Aorta (tissue), 5 donors: ENCODE data around the gene ABCA13. TPM values are rescaled to one million over a fixed set of nuclear protein-coding genes. Genes with fewer than 3 reads are reported as not detected.

Experiments used
- ATAC-seq: fragments of 200-7000 bp; cut with Tn5 transposase; one replicate; pipeline ENCODE4 v1.9.1; 2022; ENCODE audit warnings: moderate library complexity; ENCODE audit not compliant: low FRiP score
- DNase-seq, 2 donors: peaks; one replicate each; pipeline ENCODE4 v3.0.0-alpha.2; 2020
- H3K27ac ChIP-seq, 2 donors: one replicate each; pipeline ENCODE4 v1.5.1; 2013; ENCODE audit warnings: low read length in 2 of 2, mild to moderate bottlenecking in 2 of 2, moderate library complexity in 2 of 2, control low read depth in 1 of 2, inconsistent platforms in 1 of 2, low read depth in 1 of 2
- H3K27me3 ChIP-seq, 2 donors: one replicate each; pipeline ENCODE4 v1.6.1; 2013; ENCODE audit warnings: control low read depth in 1 of 2, low read length in 1 of 2, mild to moderate bottlenecking in 1 of 2, moderate library complexity in 1 of 2; ENCODE audit not compliant: insufficient read depth in 2 of 2, control insufficient read depth in 1 of 2
- H3K36me3 ChIP-seq, 2 donors: one replicate each; pipeline ENCODE4 v1.6.1; 2013; ENCODE audit warnings: control low read depth in 1 of 2, low read length in 1 of 2, mild to moderate bottlenecking in 1 of 2; ENCODE audit not compliant: insufficient read depth in 2 of 2, control insufficient read depth in 1 of 2
- H3K4me1 ChIP-seq, 2 donors: one replicate each; pipeline ENCODE4 v1.6.1; 2013; ENCODE audit warnings: low read length in 2 of 2, control low read depth in 1 of 2, mild to moderate bottlenecking in 1 of 2, moderate library complexity in 1 of 2; ENCODE audit not compliant: insufficient read depth in 2 of 2, control insufficient read depth in 1 of 2
- H3K4me3 ChIP-seq, 2 donors: one replicate each; pipeline ENCODE4 v1.5.1; 2013; ENCODE audit warnings: low read length in 2 of 2, control low read depth in 1 of 2, mild to moderate bottlenecking in 1 of 2
- H3K9me3 ChIP-seq: one replicate; pipeline ENCODE4 v1.6.1; 2013; ENCODE audit warnings: mild to moderate bottlenecking, low read length; ENCODE audit not compliant: control insufficient read depth
- WGBS, 2 donors: extraction: QIAGEN DNeasy Blood & Tissue Kit; methylation state at CpG; one replicate each; pipeline ENCODE4 v1.1.7; 2013; 5-methylcytosine and 5-hydroxymethylcytosine counted together
- intact Hi-C, 2 donors: fragments of 100-400 bp; cut with DNase I; formaldehyde crosslinking; loops; one replicate each; pipeline versions ENCODE4 v1.14.2 to v1.15.0; 2022
- polyA plus RNA-seq, 2 donors: library from polyadenylated mRNA; stranded (reverse); fragments of 200-250 nt; gene quantifications; one replicate each; pipeline ENCODE4 v1.2.3, GENCODE V29; 2013
- total RNA-seq, 2 donors: library from RNA; stranded (reverse); fragmentation: NEBNext Ultra II Directional; extraction: Animal tissue kit (Norgen Biotek cat#: 25700); gene quantifications; one replicate each; pipeline ENCODE4 v1.2.1, GENCODE V29; 2021
- donor health status: healthy with polysubstance abuse.
- donor health status: Bipolar disorder and iron deficiency.
- donor health status: DM: no; HTN: no; CAD: no.
- donor health status: DM: no; HTN: no; CAD: no.
- donor health status: DM: yes; HTN: yes; CAD: no.

ABCA13 gene
- total and polyA plus RNA-seq, 4 donors = 0.06 to 0.12 TPM; not detected in 2

DNA sequence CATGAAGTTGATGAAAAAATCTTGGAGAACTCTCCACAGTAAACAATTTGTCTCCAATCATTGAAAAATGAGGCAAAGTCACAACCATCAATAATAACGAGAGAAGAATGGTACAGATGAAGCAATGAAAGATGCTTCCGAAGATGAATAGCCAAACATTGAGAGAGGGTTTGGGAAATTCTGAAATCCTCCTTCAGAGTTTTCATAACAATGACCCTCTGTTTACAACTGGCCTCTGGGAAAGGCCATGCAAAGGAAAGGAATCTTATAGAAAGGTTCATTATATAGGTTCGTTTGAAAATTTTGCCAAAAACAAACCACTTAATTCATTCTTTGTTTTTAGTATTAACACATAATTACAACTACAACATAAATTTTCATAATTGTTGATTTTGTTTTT, 166.5 kb downstream of the ABCA13 start:
- no peaks in the 10 kb centered on the region for H3K4me1 ChIP-seq
- no peak for DNase-seq
- H3K36me3 ChIP-seq = no peaks in the 10 kb centered on the region
- H3K9me3 ChIP-seq = no peaks in the 10 kb centered on the region
- ATAC-seq = no peak
- intact Hi-C loops = no loop called here
- H3K27me3 ChIP-seq = no peaks in the 10 kb centered on the region
- WGBS, 2 donors = 51 to 64% methylated on average over 3 of the region's 3 CpGs
- H3K27ac ChIP-seq = no peak overlapping the region
- H3K4me3 ChIP-seq = no peak overlapping the region

DNA sequence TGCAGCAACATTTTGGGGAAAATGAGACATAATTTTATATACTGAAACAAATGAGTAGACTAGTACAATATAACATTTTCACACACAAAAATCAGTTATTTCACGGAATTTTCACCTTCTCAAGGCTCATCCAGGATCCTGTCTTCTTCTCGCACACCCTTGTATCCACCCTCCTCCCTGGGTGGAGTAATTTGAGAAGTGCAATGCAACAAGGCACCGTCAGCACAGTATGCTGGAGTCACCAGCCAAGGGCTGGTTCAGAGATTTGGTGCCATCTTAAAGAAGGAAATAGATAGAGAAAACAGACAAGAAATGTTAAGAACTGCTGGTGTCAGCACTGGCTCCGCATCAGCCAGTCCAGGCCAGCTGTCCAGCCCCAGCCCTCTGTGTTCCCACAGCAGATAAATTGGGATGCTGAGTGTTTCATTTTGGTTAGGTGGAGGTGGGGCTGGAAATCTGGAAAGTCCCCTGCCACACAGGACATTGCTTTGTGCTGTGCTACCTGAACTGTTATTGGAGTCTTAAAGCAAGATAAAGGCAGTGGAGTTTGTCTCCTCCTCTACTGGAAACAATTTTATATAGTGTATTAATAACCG, 176.1 kb downstream of the ABCA13 start:
- Histone ChIP-seq H3K36me3 (no peaks in the 10 kb centered on the region), H3K27me3 (no peaks in the 10 kb centered on the region), H3K27ac (no peak overlapping the region), H3K4me1 (no peaks in the 10 kb centered on the region), H3K4me3 (no peak overlapping the region), H3K9me3 (no peaks in the 10 kb centered on the region)
- DNase-seq (no peak), ATAC-seq (no peak)
- WGBS, 2 donors = 68 to 72% methylated on average over 5 of the region's 5 CpGs
- intact Hi-C loops = no loop called here

DNA sequence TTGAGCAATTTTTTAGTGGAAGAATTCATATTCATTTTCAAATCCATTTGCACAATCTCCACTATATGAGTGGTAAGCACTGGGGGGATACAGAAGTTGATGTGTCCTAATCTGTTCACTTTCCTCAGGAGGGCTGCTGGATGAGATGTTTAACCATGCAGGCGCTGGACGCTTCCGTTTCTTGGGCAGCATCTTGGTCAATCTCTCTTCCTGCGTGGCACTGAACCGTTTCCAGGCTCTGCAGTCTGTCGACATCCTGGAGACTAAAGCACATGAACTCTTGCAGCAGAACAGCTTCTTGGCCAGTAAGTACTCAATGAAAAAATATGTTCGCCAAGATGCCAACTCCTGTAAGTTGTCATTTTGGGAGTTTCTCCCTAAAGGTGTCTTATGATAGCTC, 179.3 kb downstream of the ABCA13 start:
- Histone ChIP-seq H3K27ac (no peak overlapping the region), H3K9me3 (no peaks in the 10 kb centered on the region), H3K27me3 (no peaks in the 10 kb centered on the region), H3K4me1 (no peaks in the 10 kb centered on the region), H3K36me3 (no peaks in the 10 kb centered on the region), H3K4me3 (no peak overlapping the region)
- DNase-seq (no peak), ATAC-seq (no peak)
- intact Hi-C loops = no loop called here
- WGBS, 2 donors = 70 to 74% methylated on average over 7 of the region's 7 CpGs

DNA sequence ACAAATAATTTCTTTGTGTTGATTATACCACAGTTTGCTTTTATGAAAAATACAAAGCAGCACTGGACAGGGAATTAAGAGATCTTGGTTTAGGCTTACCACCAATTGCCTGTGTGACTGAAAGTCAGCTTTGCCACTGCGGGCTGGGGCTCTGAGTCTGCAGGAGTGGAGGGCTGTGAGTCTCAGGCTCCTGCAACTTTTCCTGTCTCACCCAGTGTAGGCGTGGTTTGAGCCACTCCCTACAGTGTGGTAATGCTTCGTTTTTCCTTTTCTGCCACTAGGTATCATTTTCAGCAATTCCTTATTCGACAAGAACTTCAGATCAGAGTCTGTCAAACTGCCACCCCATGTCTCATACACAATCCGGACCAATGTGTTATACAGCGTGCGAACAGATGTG, 180.6 kb downstream of the ABCA13 start:
- no peak overlapping the region for H3K4me3 ChIP-seq
- intact Hi-C loops = no loop called here
- H3K36me3 ChIP-seq = no peaks in the 10 kb centered on the region
- H3K4me1 ChIP-seq = no peaks in the 10 kb centered on the region
- ATAC-seq (no peak), DNase-seq (no peak)
- H3K27ac ChIP-seq = no peak overlapping the region
- no peaks in the 10 kb centered on the region for H3K9me3 ChIP-seq
- WGBS, 2 donors = 78 to 80% methylated on average over 7 of the region's 7 CpGs
- no peaks in the 10 kb centered on the region for H3K27me3 ChIP-seq

DNA sequence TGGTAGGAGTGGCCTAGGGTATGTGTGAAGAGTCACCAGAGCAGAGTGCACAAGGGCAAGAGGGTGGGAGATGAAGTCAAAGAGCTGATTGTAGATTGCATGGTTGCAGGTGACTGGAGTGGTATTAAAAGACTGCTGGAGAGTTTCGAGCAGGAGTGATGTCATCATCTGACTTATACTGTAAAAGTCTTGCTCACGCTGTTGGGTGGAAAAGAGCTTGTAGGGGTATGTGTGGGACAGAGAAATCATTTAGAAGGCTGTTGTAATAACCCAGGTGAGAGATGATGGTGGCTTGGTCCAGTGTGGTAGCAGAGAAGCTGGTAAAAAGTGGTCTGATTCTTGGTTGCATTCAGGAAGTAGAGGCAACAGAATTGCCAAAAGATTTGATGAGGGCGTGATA, 184.1 kb downstream of the ABCA13 start:
- intact Hi-C loops = no loop called here
- no peaks in the 10 kb centered on the region for H3K27me3 ChIP-seq
- no peak for ATAC-seq

DNA sequence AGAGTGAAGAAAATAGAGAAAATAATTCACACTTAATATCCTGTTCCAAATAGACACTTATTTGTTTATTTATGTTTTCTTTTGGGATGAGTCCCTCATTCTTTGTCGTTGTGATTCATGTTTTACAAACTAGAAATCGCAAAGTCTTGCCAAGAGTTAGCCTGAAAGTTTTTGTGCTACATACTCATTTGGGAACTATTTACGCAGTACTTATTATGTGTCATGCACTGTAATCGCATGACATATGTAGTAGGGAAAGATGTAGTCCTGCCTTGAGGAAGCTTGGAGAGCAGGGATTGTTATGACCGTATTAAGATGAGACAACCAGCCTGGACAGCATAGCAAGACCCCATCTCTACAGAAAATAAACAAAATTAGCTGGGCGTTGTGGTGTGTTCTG, 189.3 kb downstream of the ABCA13 start:
- WGBS, 2 donors = 79 to 84% methylated on average over 6 of the region's 6 CpGs
- Histone ChIP-seq H3K9me3 (peaks cover 3% of the 10 kb centered on the region), H3K36me3 (no peaks in the 10 kb centered on the region), H3K27me3 (no peaks in the 10 kb centered on the region), H3K27ac (no peak overlapping the region), H3K4me1 (no peaks in the 10 kb centered on the region), H3K4me3 (no peak overlapping the region)
- ATAC-seq (no peak), DNase-seq (no peak)
- intact Hi-C loops = no loop called here

More for the DNA sequence above, 184.1 kb downstream of the ABCA13 start:
- Histone ChIP-seq H3K4me3 (no peak overlapping the region), H3K4me1 (no peaks in the 10 kb centered on the region), H3K36me3 (no peaks in the 10 kb centered on the region), H3K9me3 (peaks cover 3% of the 10 kb centered on the region), H3K27ac (no peak overlapping the region)
- WGBS, 2 donors = 82 to 89% methylated on average over 3 of the region's 3 CpGs
- DNase-seq = no peak

DNA sequence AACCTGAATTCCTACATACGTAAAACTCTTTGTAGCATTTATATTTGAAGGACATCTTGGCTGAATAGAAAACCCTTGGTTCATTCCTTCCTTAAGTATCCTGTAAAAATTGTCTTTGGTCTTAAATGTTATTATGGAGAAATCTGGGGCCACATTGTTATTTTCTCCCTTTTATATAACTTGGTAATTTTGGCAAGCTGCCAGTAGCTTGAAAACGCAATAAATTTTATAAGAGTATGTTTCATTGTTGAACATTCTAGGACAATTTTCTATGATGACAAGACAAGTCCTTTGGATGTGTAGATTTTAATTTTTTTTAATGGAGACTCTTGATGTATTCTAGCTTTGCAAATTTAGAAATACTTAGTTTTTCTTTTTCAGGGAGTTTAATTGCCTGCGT, 191.9 kb downstream of the ABCA13 start:
- Histone ChIP-seq H3K27me3 (no peaks in the 10 kb centered on the region), H3K36me3 (no peaks in the 10 kb centered on the region), H3K4me1 (no peaks in the 10 kb centered on the region), H3K9me3 (peaks cover 3% of the 10 kb centered on the region), H3K4me3 (no peak overlapping the region), H3K27ac (no peak overlapping the region)
- intact Hi-C loops = no loop called here
- 55 to 64% methylated on average over 3 of the region's 3 CpGs for WGBS, 2 donors
- DNase-seq (no peak), ATAC-seq (no peak)

DNA sequence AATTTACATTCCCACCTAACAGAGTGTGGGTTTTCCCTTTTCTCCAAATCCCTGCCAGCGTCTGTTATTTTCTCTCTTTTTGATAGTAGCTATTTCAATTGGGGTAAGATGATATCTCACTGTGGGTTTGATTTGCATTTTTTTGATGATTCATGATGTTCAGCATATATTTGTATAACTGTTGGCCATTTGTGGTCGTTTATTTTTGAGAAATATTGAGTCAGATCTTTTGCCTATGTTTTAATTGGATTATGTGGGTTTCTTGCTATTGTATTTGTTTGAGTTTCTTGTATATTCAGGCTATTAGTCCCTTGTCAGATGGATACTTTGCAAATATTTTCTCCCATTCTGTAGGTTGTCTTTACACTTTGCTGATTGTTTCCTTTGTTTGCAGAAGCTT, 193.8 kb downstream of the ABCA13 start:
- 49 to 53% methylated on average over 2 of the region's 2 CpGs for whole genome bisulfite sequencing, 2 donors
- no peak overlapping the region for H3K27ac ChIP-seq

DNA sequence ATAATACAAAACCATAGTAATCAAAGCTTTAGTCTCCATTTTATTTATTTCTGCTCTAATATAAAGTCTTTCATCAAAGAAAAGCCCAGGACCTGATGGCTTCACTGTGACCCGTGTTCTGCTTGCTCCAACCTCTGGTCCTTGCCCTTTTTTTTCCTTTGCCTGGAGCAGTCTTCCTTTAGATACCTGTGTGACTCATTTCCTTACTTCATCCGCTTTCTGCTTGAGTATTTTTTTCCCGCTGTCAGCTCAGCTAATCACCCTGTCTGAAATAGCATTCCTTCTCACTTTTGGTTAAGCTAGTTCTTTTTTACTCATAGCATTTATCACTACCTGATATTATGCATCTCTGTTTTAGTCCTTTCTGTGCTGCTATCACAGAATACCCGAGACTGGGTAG, 194.8 kb downstream of the ABCA13 start:
- H3K27ac ChIP-seq = no peak overlapping the region
- no peak overlapping the region for H3K4me3 ChIP-seq
- H3K4me1 ChIP-seq = no peaks in the 10 kb centered on the region
- no peaks in the 10 kb centered on the region for H3K36me3 ChIP-seq
- ATAC-seq (no peak), DNase-seq (no peak)
- WGBS, 2 donors = 67 to 76% methylated on average over 4 of the region's 4 CpGs
- intact Hi-C loops = no loop called here
- no peaks in the 10 kb centered on the region for H3K27me3 ChIP-seq
- H3K9me3 ChIP-seq = no peaks in the 10 kb centered on the region

More for the DNA sequence above, 193.8 kb downstream of the ABCA13 start:
- Histone ChIP-seq H3K4me1 (no peaks in the 10 kb centered on the region), H3K9me3 (no peaks in the 10 kb centered on the region), H3K27me3 (no peaks in the 10 kb centered on the region), H3K36me3 (no peaks in the 10 kb centered on the region), H3K4me3 (no peak overlapping the region)
- intact Hi-C loops = no loop called here
- no peak for DNase-seq
- ATAC-seq = no peak
